ENCODE results near the gene MOGAT3.

DNA sequence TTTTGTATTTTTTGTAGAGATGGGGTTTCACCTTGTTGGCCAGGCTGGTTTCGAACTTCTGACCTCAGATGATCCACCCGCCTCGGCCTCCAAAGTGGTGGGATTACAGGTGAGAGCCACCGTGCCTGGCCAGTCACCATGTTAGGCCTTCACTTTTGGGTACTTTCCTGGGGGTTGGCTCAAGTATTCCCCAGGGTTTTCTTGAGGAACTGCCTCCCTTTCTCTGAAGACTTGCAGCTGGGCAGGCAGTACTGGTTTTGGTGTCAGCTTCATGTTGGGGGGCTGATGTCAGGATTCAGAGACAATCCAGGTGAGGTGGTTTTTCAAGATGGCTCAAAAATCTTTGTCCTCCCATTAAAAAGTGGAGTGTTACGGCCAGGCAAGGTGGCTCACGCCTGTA lies 24.8 kb upstream of the MOGAT3 start:
- TF ChIP-seq, protein P1, sequence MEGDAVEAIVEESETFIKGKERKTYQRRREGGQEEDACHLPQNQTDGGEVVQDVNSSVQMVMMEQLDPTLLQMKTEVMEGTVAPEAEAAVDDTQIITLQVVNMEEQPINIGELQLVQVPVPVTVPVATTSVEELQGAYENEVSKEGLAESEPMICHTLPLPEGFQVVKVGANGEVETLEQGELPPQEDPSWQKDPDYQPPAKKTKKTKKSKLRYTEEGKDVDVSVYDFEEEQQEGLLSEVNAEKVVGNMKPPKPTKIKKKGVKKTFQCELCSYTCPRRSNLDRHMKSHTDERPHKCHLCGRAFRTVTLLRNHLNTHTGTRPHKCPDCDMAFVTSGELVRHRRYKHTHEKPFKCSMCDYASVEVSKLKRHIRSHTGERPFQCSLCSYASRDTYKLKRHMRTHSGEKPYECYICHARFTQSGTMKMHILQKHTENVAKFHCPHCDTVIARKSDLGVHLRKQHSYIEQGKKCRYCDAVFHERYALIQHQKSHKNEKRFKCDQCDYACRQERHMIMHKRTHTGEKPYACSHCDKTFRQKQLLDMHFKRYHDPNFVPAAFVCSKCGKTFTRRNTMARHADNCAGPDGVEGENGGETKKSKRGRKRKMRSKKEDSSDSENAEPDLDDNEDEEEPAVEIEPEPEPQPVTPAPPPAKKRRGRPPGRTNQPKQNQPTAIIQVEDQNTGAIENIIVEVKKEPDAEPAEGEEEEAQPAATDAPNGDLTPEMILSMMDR (conservative IDR thresholded peaks at IDR 0.05; ENCODE audit: low read depth in 2 of 2): no peak
- TF ChIP-seq EZH2phosphoT487 (IDR thresholded peaks at IDR 0.05; ENCODE audit: unreplicated experiment): no peak
